Stimulated activated CD4-positive, alpha-beta T cell treated with anti-CD3 and anti-CD28 coated beads, Interleukin-2, amount 100 ng/mL, for 48 hours (primary cell): ENCODE data around the gene MPO.

Experiments used
- DNase-seq, 2 donors: peaks; one replicate each; pipeline ENCODE4 v3.0.0-alpha.2; 2020

The MPO gene, protein sequence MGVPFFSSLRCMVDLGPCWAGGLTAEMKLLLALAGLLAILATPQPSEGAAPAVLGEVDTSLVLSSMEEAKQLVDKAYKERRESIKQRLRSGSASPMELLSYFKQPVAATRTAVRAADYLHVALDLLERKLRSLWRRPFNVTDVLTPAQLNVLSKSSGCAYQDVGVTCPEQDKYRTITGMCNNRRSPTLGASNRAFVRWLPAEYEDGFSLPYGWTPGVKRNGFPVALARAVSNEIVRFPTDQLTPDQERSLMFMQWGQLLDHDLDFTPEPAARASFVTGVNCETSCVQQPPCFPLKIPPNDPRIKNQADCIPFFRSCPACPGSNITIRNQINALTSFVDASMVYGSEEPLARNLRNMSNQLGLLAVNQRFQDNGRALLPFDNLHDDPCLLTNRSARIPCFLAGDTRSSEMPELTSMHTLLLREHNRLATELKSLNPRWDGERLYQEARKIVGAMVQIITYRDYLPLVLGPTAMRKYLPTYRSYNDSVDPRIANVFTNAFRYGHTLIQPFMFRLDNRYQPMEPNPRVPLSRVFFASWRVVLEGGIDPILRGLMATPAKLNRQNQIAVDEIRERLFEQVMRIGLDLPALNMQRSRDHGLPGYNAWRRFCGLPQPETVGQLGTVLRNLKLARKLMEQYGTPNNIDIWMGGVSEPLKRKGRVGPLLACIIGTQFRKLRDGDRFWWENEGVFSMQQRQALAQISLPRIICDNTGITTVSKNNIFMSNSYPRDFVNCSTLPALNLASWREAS

DNA sequence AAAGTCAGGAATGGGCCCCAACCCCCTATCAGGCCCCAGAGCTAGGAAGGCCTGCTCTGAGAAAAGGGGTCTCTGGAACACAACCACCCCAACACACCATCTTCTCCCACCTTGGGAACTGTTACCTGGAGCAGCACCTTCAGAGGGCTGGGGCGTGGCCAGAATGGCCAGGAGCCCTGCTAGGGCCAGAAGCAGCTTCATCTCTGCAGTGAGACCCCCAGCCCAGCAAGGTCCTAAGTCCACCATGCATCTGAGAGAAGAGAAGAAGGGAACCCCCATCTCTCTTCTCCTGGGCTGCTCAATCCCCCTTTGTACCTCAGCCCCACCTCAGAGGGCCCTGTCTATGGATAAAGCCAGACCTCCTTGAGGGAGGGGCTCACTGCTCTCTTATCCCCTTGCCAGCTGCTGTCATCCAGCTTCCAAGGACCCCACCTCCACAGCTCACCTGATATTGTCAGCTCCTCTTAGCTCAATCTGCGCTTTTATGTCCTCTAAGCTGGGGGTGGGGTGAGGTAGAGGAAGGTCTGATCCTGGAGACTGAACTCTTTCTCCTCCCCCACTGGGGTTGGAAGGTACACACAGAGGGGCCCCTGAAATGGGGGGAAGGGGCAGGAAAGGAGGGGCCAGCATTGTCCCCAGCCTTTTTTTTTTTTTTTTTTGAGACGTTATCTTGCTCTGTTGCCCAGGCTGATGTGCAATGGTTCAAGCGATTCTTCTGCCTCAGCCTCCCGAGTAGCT is at the start of gene MPO:
TSS of gene MPO (minus strand) at position 456 of the 738 bp plus-strand sequence. CDS start at position 279, 177 bp downstream.
- DNase-seq = no peak

DNA sequence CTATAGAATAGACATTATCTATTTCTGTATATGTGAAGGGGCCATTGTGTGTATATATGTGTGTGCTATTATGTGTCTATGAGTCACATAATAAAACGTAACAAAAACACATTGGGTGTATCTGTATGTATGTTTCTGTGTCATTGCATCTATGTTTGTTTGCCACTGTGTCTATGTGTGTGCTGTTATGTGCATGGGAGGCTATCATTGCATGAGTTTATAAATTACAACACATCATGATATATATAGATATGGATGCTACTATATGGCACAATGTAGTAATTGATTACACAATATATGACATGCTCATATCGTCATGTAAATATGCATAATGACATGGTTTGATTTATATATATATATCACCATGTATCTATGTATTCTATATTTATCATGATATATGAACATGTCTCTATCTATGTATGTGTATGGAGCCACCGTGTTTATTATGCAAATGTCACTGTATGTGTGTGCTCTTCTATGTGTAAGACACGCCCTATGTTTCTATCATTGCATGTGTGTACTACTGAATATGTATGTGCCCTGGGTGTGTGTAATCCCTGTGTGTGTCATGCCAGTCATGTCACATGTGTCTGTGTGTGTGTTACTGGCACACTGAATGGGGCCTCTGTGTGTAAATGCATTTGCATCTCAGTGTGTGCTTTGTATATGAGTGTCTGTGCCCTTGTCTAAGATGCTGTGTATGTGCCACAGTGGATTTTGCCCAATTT is 49.2 kb upstream of the MPO start:
- DNase-seq = peak in 1 of 2 donors; percentile 57

DNA sequence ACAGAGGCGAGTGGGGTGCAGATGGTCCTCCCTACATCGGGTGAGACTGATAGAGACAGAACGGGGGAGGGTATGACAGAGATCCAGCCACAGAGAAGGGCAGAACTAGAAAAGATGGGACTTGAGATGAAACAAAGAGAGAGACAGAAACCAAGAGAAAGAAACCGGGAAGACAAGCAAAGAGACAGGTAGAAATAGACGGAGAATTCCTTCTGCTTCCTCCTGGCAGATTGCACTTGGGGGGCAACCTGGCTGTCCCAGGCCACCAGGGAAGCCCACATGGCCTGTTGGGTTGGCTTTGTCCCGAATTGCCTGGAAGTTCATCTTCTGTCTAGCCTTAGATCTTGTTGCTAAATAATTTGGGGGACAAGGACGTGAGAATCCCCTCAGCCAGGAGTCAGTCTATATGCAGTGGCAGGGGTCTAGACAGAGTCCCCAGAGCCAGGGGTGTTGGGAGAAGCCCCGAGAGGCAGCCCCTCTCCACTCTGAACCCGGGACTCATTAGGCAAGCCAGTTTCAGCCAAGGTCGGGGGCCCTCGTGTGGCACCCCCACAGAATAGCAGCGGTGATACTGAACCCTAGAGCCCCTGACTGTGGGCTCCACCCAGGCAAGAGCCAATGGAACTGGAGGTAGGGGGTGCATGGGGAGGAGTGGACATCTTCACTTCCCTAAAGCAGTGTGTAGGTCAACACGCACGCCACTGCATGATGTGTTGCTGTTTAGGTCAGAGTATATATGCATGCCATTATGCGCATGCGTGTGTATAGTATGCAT is 48.5 kb upstream of the MPO start:
- DNase-seq = peak; percentile 85 to 88

DNA sequence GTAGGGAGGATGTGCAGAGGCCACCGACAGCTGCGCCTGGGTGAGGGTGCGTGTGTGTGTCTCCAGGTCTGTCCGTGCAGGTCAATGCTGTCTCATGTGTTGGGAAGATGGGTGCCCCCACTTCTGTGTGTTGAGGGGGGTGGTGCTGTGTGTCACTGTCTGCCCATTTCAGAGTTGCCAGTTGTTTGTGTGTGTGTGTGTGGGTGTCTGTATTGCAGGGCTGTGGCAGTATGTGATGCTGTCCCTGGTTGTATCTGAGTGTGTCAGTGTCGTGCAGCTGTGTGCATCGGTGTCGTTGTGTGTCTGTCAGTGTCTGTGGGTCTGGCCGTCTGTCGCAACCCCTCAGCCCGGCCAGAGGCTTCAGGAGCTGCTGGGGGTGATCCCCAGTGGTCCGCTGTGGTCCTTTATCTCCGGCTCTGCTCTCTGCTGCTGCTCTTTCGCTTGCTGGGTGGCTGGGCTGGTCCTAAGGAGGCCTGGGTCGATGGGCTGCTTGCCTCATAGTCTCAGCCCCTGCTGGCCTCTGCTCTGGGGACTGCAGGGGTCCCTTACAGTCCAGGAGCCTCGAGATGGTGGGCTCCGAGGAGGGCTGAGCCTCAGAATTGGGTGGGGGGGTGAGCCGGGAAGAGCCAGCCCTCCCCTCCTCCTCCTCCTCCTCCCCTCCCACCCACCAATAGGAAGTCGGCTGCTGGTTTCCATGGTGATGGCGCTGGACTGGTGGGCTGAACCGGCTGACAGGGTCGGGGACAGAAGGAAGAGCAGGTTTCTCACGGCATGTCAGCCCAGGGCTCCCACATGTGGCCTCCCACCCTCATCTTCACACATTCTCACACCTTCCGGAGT is 47.7 kb upstream of the MPO start, which contains the start of gene TSPOAP1:
TSS of gene TSPOAP1 (minus strand) at position 601 of the 840 bp plus-strand sequence. CDS start 875 bp downstream, outside the sequence.
- peak; percentile 83 to 84 for DNase-seq

DNA sequence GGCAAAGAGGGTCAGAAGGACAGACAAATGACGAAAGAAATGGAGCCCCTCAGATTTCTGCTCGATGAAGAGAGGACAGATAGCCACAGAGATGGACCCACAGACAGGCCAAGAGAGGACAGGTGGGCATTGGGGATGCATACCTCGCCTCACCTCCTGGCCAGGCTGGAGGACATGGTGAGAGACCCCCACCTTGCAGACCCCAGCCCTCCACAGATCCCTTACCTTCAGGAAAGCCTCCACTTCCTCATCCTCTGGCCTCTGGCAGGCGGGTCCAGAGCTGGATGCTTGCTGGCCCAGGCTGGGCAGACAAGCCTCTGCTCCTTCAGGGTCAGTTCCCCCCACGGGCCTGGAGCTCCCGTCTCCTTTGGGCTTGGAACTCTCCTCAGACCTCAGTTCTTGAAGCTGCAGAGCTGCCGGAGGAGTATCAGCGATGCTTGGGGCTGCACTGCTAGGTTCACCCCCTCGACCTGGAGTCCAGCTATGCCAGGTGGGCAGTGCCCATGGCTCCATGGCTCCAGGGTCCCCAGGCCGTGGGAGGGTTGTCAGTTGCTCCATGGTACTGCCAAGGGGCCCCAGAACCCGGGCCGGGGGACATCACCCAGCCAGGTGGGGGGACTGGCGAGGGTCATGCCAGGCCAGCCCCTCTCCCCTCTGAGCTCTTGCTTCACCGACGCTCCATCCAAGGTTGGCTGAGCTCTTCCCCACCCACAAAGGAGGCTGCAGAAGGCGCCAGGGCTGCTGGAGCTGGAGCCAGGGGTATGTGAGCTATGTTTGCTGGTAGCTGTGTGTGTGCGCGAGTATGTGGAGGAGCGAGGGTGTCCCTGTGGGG is 46.8 kb upstream of the MPO start:
- no peak for DNase-seq

DNA sequence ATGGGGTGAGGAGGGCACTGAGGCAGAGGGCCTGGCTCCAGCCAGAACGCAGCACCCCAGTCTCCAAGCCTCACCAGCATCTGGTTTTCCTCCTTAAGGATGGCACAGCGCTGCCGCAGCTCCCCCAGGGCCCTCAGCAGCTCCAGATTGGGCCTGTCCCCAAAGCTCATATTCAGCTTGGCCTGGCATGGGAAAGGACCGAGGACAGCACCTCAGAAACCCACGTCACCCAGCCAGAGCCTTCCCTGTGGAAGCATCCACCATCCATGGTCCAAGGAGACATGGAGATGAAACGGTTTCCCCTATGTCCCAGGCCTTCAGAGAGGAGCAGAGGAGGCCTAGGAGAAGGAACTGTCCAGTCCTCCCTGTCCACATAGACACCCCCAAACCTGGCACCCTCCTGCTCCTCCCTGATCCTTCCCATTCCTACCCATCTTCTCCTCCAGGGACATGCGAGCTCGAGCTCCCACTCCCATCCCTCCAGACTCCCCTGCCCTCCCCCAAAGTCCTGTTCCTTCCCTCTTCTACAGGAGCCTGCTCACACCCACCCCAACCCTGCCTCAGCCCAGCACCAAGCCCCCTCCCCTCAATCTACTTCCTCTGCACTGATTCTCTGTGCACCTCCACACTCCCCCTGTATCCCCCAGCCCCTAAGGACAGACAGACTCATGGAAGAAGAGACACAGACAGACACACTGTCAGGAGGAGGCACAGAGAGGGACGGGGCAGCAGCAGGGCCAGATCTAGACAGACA is 46.1 kb upstream of the MPO start:
- DNase-seq = no peak

DNA sequence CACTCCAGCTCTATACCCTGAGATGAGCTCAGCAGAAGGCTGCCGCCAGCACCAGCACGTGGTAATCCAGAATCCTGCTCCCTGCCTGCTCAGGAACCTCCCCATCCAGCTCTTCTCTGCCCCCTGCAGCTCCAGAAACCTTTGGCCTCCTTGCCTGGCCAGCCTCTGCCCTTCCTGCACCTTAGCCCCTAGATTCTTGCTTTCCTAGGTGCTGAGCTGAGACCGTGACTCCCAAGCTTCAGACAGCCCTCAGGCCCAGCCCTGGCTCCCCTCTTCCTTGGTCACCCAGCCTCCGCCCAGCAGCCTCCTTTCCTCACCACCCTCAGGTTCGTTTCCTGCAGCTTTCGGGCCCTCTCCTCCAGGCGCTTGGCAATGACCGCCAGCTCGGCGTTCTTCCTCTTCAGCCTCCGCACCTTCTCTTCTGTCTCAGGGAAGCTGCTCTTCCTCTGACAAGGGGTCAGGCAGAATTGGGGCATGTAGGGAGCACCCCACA is 45.3 kb upstream of the MPO start:
- DNase-seq = no peak

DNA sequence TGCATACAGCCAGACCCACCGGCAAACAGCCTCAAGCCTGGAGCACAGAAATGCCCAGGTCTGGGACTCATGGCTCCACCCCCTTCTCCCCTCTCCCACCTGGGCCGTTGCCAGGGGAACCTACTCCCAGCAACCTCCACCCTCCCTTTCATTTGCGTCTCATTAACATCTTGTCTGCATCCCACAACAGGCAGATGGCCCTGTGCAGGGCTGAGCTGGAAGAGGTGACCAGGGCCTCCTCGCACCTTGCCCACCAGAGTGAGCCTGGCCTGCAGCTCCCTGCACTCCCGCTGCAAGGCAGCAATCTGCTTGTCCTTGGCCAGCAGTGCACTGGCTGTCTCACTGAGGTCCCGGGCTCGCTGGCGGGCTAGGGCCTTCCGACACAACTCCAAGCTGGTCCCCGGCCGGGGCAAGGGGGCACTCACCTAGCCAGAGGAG is 44.6 kb upstream of the MPO start:
- DNase-seq = no peak

DNA sequence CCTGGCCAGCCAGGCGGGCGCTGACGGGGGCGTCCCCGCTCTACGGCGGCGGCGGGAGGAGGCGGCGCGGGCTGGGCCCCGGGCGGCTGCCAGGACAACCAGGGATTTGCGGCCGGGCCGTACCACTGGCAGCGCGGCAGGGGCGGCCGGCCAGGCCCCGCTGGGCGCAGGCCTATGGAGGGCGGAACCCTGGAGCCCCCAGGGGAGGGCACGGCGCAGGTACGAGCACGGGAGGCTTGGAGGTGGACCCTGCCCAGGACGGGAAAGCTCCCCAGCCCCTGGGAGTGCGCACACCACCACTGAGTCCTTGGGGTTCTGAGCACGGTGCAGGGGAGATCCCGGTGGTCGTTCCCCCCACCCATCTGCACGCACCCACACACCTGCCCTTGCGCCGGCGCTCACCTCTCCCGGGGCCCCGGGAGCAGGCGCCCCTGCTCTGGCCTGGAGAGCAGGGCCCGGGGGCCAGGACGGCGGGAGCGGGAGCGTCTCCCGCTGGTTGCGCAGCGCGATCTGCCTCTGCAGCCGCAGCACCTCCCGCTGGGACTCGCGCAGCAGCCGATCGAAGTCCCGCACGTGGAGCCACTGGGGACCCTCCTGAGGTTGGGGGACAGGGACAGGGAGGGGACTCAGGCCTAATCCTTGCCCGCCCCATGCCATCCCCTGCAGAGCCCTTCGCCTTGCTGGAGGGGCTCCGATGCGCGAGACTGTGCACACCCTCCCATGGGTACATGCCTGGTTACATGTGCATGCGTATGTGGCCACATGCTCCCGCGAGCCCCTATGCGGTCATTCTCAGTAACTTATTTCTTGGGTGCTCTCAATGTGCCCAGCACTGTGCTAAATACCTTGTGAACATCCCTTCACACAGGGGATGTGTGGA is 43.9 kb upstream of the MPO start:
- no peak for DNase-seq

DNA sequence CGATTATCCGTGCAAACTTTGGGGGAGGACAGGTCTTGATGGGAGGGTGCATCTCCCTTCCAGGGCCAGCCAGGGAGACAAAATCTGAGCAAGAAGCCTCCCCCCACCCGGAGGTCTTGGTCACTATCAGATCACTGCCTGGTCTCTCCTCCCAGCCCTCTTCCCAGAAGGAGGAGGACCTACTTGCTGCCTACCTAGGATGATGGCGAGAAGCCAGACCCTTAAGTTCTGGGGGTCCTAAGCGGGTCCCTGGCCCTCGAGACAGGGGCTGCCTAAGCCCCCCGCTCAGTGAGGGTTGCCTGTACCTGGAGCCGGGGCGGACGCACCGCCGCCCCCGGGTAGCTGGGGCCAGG is 43.3 kb upstream of the MPO start:
- DNase-seq = no peak

DNA sequence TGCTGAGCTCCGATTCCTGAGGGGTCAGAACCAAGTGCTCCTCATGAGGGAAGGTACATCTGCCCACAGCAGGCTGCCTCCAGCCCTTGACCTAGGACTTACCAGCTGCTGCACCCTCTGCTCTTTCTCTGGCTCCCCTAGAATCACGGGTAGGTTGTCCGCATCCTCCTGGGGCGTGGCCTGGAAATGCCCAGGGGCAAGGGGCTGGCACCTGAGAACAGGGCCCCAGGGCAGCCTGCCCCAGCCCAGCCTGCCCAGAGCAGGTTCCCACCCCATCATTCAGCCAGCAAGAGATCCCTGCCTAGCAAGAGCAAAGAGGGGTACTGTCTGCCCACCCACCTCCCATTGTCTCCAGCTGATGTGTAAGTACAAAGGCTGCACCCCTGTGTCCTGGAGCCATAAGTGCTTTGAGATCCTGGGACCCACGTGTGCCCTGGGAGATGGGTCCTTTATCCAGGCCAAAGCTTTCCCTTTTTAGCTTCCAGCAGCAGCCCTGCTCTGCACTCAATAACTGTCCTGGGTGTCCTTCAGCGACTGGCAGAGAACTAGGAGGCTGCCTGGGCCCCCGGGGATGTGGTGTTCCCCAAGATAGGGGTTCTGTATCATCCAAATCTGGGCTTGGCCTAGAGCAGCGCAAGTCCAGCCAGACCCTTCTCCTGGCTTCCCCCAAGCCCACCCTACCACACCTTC is 42.8 kb upstream of the MPO start:
- no peak for DNase-seq

DNA sequence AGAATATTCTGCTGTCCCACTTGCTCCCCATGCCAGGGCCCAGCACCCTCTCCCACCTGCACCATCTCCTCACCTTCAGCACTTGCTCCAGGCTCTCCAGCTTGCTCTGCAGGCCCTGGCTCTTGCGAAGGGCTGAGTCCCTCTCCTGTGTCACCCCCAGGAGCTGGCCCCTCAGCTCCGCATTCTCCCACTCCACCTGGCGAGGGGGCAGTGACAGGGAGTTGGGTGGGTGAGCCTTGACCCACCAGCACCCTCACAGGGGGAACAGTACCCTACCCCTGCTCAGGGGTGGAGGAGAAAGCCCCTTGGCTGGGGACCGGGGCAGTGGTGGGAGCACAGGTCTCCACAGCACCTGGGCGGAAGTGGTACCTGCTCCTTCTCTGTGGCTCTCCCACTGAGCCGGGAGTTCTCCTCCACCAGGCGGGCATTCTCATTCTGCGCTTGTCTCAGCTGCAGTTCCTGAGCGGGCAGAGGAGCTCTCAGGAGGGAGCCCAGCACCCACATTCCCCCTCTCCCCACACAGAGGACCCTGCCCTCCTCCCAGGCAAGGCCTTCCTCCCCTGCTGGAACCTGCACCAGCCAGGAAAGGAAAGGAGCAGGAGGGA is 41.9 kb upstream of the MPO start:
- DNase-seq = no peak

DNA sequence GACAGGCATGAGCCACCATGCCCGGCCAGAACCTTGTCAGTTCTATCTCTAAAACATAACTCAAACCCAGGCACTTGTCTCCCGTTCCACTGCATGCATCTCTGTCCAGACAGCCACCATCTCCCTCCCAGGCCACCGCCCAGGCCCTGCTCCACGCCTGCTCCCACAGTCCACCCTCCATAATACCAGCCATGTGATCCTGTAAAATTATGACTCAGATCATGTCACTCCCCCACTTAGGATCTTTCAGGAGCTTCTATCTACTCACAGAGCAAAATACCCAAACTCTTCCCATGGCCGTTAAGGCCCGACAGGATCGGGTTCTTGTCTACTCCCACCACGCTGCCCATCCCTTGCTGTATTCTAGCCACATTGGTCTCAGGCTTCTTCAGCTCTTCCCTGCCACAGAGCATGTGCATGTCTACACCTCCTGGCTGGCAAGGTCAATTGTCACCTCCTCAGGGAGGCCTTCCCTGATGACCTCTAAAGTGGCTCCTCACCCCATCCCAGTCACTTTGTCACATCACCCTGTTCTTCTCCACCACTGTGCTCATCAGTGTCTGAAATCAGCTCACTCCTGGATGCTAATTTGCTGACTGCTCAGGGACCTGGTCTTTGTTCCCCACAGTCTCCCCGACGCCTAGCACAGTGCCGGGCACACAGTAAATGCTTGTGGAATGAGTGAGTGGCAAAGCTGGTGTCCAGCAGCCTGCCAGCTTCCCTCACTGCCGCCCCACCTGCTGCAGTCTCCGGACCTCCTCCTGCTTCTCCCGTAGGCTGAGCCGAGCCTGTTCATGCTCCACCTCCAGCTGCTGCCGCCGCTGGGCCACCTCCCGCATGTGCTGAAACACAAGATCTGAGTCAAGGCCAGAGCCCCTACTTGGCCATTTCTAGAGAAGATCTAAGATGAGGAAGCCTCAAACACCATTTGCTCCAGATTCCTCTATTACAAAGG is 41.1 kb upstream of the MPO start:
- no peak for DNase-seq

DNA sequence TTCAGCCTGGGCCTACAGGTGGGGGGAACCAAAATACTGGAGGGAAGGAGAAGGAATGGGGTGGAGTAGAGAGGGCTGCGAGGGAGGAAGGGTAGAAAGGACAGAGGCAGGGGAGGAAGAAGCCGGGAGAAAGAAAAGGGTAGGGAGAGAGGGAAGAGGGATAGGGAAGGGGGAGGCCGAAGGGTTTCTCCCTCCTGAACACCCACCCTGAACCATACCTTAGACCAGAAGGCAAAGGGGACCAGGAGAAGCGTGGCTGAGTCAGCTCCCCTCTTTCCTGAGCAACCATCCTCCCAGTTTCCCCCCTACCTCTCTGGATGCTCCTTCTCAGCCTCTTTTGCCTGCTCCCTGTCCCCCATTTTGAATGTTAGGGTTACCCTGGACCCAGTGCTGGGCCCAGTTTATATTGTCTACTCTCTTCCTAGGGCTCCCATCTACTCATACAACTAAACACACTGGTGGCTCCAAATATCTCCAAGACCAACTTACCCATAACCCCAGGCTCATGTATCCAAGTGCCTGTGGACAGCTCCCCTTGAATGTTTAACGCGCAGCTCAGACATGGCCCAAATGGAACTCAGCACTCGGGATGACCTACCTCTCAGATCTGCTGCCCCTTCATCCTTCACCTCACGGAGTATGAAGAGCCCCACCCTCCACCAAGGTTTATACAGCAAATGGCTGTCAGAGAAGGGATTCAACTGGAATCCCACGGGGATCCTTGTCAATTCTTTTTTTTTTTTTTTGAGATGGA is 40.0 kb upstream of the MPO start:
- no peak for DNase-seq

DNA sequence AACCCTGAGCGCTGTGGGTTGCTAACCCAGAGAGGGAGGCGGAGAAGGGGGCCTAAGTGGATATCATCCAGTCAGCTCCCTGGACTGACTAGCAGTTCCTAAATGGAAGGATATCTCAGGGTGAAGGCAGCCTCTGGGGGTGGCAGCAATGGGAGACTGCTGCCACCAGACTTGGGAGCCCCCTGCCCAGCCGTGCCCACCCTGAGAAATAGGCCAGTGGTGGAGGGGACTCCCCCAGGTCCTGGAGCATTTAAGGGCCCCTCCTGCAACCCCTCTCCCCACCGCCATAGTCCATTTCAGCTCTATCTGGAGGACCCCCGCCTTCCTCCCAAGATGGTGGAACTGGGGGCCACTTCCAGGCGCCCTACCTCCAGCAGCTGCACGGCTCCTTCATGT is 39.4 kb upstream of the MPO start:
- DNase-seq = no peak
